Measurements from ENCODE around the gene CDH4.

GRCh38 chr20:61916318-61916891 lies 664.3 kb downstream of the CDH4 start:
- no peak for TF ChIP-seq EP300 (IDR thresholded peaks at IDR 0.05)
- TF ChIP-seq, protein P1, sequence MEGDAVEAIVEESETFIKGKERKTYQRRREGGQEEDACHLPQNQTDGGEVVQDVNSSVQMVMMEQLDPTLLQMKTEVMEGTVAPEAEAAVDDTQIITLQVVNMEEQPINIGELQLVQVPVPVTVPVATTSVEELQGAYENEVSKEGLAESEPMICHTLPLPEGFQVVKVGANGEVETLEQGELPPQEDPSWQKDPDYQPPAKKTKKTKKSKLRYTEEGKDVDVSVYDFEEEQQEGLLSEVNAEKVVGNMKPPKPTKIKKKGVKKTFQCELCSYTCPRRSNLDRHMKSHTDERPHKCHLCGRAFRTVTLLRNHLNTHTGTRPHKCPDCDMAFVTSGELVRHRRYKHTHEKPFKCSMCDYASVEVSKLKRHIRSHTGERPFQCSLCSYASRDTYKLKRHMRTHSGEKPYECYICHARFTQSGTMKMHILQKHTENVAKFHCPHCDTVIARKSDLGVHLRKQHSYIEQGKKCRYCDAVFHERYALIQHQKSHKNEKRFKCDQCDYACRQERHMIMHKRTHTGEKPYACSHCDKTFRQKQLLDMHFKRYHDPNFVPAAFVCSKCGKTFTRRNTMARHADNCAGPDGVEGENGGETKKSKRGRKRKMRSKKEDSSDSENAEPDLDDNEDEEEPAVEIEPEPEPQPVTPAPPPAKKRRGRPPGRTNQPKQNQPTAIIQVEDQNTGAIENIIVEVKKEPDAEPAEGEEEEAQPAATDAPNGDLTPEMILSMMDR (IDR thresholded peaks at IDR 0.05), result no peak
- TF ChIP-seq POLR2A (IDR thresholded peaks at IDR 0.05), result no peak

All from ovary (tissue), 3 donors.